Endometrial microvascular endothelial cells (primary cell): ENCODE measurements around the gene SUGCT. TPM values are rescaled to one million over a fixed set of nuclear protein-coding genes. Genes with fewer than 3 reads are reported as not detected.
"Not testable (repeated sequence)": the region's sequence is repeated elsewhere in the genome, so short reads cannot be mapped to it uniquely, and the experiment has no call there.

Experiments used
- in situ Hi-C: cut with HindIII; loops from 2 replicates; pipeline ENCODE4 v1.10.0; 2017; ENCODE audit warnings: low sequenced_read_pairs, low pct_unique_long_range_greater_than_20kb; ENCODE audit errors: inconsistent ontology term
- total RNA-seq: library from RNA; depleted of rRNA; stranded (reverse); fragments of >200 nt; gene quantifications from one replicate; pipeline ENCODE4 v1.2.3, GENCODE V29; 2015; ENCODE audit errors: inconsistent ontology term

SUGCT gene
- total RNA-seq, 1 donor from 2014 or later = 0.37 TPM

GRCh38 chr7:40569326-40569725 lies 434.5 kb downstream of the SUGCT start:
- in situ Hi-C loops = no loop called here

GRCh38 chr7:40570223-40570622 lies 435.4 kb downstream of the SUGCT start:
- in situ Hi-C loops = no loop called here

GRCh38 chr7:40571796-40572195 lies 437.0 kb downstream of the SUGCT start:
- in situ Hi-C loops = no loop called here

GRCh38 chr7:40572810-40573465 lies 438.1 kb downstream of the SUGCT start:
- in situ Hi-C loops = no loop called here

GRCh38 chr7:40579401-40579800 lies 444.6 kb downstream of the SUGCT start:
- in situ Hi-C loops = no loop called here

- in situ Hi-C loops = no loop called here
Measured at GRCh38 chr7:40580776-40581175, 446.0 kb downstream of the SUGCT start.

GRCh38 chr7:40582539-40582938 lies 447.7 kb downstream of the SUGCT start:
- in situ Hi-C loops = no loop called here

- in situ Hi-C loops = no loop called here
Measured at GRCh38 chr7:40583667-40584444, 449.1 kb downstream of the SUGCT start.

- in situ Hi-C loops = no loop called here
Measured at GRCh38 chr7:40584667-40585433, 450.0 kb downstream of the SUGCT start.

GRCh38 chr7:40586197-40586596 lies 451.4 kb downstream of the SUGCT start:
- in situ Hi-C loops = no loop called here

GRCh38 chr7:40587419-40587818 lies 452.6 kb downstream of the SUGCT start:
- in situ Hi-C loops = no loop called here

- in situ Hi-C loops = no loop called here
Measured at GRCh38 chr7:40595129-40595528, 460.3 kb downstream of the SUGCT start.

GRCh38 chr7:40595832-40596231 lies 461.0 kb downstream of the SUGCT start:
- in situ Hi-C loops = no loop called here

GRCh38 chr7:40597517-40597916 lies 462.7 kb downstream of the SUGCT start:
- in situ Hi-C loops = no loop called here

- in situ Hi-C loops = no loop called here
Measured at GRCh38 chr7:40598915-40599314, 464.1 kb downstream of the SUGCT start.

GRCh38 chr7:40599836-40600235 lies 465.0 kb downstream of the SUGCT start:
- in situ Hi-C loops = no loop called here

- in situ Hi-C loops = not testable (repeated sequence)
Measured at GRCh38 chr7:40602351-40602750, 467.5 kb downstream of the SUGCT start.

- in situ Hi-C loops = no loop called here
Measured at GRCh38 chr7:40604601-40605438, 470.0 kb downstream of the SUGCT start.
